D721Med (cell line): ENCODE data around the gene FFAR3.

Experiments used
- DNase-seq: peaks from one replicate; pipeline ENCODE4 v3.0.0; 2011; ENCODE audit warnings: low spot score; ENCODE audit not compliant: insufficient read length
- FAIRE-seq: peaks from 2 replicates; lab custom pipeline; 2011; peaks lifted over from hg19 to GRCh38; lab: Jason Lieb, UNC
- TF ChIP-seq, protein P1 (sequence below): IDR thresholded peaks from 2 replicates; pipeline ENCODE4 v1.5.1; 2012; ENCODE audit warnings: mild to moderate bottlenecking, control low read depth; ENCODE audit not compliant: insufficient read depth; ENCODE audit errors: missing control alignments

FFAR3 gene

DNA sequence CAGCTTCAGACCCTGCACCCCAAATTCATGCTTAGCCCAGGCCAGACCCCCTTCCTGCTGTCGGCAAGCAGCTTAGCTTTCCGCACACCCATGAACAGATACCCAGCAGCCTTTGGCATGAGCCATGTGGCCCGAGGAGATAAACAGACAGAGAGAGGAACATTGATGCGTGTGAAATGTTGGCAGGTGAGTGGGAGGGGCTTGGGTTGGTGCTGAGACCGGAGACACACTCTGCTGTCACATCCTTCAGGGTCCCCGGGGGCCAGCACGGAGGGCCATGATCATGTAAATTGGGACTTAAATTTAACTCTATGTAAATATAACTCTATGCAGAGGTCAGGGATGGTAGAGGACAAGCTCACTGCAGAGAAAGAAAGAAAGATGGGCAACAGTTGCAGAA is 27.8 kb upstream of the FFAR3 start:
- TF ChIP-seq, protein P1, sequence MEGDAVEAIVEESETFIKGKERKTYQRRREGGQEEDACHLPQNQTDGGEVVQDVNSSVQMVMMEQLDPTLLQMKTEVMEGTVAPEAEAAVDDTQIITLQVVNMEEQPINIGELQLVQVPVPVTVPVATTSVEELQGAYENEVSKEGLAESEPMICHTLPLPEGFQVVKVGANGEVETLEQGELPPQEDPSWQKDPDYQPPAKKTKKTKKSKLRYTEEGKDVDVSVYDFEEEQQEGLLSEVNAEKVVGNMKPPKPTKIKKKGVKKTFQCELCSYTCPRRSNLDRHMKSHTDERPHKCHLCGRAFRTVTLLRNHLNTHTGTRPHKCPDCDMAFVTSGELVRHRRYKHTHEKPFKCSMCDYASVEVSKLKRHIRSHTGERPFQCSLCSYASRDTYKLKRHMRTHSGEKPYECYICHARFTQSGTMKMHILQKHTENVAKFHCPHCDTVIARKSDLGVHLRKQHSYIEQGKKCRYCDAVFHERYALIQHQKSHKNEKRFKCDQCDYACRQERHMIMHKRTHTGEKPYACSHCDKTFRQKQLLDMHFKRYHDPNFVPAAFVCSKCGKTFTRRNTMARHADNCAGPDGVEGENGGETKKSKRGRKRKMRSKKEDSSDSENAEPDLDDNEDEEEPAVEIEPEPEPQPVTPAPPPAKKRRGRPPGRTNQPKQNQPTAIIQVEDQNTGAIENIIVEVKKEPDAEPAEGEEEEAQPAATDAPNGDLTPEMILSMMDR: no peak
- no peak for DNase-seq
- no peak for FAIRE-seq

DNA sequence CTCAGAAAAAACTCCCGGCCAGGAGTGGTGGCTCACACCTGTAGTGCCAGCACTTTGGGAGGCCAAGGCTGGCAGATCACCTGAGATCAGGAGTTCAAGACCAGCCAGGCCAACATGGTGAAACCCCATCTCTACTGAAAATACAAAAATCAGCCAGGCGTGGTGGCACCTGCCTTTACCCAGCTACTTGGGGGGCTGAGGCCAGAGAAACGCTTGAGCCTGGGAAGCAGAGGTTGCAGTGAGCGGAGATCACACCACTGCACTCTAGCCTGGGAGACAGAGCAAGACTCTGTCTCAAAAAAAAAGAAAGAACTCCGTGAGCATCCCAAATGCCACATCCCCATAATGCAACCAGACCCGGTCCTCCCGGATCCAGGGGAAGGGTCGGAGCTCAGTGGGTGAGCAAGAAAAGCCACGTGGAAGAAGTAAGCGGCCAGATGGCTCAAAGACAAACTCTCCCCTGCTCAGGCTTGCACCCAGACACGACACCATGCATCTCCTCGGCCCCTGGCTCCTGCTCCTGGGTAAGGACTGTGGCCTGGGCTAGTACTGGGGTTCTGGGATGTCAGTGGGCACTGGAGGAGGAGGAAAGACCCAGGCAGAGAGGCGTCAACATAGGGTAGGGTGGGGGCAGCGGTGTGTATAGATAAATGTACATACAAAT is 26.6 kb upstream of the FFAR3 start:
- TF ChIP-seq, protein P1: no peak
- DNase-seq: no peak
- FAIRE-seq: no peak

DNA sequence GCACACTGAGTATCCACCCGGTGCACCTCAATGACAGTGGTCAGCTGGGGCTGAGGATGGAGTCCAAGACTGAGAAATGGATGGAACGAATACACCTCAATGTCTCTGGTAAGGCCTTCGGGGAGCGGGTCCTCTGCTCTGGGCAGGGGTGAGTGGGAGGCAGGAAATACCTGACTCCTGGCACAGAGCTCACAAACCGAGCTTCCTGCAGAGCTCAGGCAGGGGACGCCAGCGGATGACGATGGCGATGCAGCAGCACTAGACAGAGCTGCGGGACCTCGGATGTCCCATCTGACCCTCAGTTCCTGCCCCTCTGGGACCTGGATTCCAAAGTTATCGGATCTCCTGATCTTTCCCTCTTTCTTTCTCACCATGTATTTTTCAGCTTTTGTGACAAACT is 25.4 kb upstream of the FFAR3 start:
- FAIRE-seq (no peak), DNase-seq (no peak)
- TF ChIP-seq, protein P1: no peak

DNA sequence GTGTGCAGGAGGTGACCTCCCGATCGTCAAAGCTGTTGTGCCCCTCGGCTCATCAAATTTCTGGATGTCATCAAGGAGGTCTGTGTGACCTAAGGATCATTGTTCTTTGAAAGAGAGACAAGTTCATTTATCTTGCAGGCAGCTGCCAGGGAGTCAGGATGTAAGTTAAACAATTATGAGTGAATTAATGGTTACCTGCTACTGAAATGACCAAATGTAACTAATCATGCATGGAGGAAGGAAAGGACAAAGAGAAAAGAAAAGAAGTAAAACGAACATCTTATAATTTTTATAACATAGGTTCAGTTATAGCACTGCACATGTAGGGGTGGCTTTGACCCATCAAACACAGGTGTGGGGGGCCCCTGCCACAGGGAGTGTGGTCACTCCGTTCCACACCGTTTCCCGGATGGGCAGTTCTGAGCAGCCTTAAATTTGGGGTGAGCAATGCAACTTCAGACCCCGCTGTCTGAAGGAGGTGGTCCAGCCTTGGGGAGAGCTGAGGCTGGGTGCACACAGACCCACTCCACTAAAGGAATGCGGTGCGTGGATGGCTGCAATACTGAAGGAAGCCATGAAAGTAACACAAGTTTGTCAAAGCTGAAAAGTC is 24.0 kb upstream of the FFAR3 start:
- DNase-seq: no peak
- TF ChIP-seq, protein P1: no peak
- no peak for FAIRE-seq

- no peak for DNase-seq
- FAIRE-seq: no peak
These were observed 21.9 kb upstream of the FFAR3 start for GRCh38 chr19:35336166-35336955.

GRCh38 chr19:35337097-35337983 is 20.9 kb upstream of the FFAR3 start:
- FAIRE-seq (no peak), DNase-seq (no peak)

More at GRCh38 chr19:35336166-35336955, 21.9 kb upstream of the FFAR3 start:
- TF ChIP-seq, protein P1: no peak

More at GRCh38 chr19:35337097-35337983, 20.9 kb upstream of the FFAR3 start:
- TF ChIP-seq, protein P1: no peak
